GM19467 (cell line): ENCODE measurements around the gene REM1.
"Not testable (repeated sequence)": the region's sequence is repeated elsewhere in the genome, so short reads cannot be mapped to it uniquely, and the experiment has no call there.

Experiments
- ATAC-seq: cut with Tn5 transposase; IDR thresholded peaks from one replicate; pipeline ENCODE4 v1.9.1; 2021; ENCODE audit warnings: mild to moderate bottlenecking, moderate library complexity; ENCODE audit not compliant: unreplicated experiment

Gene REM1, protein sequence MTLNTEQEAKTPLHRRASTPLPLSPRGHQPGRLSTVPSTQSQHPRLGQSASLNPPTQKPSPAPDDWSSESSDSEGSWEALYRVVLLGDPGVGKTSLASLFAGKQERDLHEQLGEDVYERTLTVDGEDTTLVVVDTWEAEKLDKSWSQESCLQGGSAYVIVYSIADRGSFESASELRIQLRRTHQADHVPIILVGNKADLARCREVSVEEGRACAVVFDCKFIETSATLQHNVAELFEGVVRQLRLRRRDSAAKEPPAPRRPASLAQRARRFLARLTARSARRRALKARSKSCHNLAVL

DNA sequence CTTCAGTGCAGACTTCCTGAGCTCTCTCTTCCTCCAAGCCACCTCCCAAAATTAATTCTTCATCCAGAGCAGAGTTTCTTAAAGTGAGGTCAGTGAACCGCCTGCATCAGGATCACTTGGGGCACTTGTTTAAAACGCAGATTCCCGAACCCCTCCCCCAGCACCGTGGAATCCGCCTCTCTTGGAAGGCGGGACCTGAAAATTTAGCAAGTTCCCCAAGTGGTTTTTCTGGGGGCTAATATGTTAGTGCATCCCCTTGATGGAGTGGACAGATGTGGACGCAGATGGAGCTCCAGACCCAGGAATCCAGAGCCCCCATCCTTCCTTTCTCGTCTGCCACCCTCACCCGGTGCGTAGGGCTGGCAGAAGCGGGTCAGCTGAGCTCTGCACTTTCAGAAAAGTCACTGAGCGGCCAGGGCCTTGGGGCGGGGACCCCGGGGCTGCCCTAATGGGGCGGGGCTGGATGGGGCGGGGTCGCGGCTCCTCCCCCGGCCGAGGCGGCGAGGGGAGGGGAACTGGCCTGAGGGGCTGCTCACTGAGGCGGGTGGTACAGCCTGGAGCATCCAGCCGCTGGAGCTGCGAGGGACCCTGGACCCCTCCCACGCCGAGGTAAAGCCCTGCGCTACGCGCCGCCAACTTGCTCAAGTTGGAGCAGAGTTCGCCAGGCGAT, at the start of gene REM1, which contains the start of gene DEFB124:
TSS of gene REM1 (plus strand) at position 531 of the 670 bp plus-strand sequence. CDS start 1,158 bp downstream, outside the sequence.
TSS of gene DEFB124 (minus strand) at position 370 of the 670 bp plus-strand sequence. CDS start 2,114 bp downstream, outside the sequence.
- ATAC-seq = no peak

DNA sequence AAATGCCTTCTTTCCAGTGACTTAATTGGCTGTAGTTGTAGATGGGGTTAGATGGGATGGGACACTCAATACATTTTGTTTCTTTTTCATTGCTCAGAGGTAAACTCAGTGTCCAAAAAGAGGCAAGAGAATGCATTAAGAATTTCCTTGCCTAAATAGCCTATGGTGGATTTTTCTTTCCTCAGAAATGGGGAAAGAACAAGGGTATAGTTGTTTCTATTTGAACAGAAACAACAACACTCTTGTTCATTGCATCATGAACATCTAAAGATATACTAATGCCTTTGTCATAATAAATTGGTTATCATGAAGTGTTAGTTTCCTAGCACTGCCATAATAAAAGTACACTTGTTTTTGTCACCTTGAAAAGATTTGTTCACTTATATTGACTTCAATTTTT, 49.3 kb upstream of the REM1 start:
- no peak for ATAC-seq

DNA sequence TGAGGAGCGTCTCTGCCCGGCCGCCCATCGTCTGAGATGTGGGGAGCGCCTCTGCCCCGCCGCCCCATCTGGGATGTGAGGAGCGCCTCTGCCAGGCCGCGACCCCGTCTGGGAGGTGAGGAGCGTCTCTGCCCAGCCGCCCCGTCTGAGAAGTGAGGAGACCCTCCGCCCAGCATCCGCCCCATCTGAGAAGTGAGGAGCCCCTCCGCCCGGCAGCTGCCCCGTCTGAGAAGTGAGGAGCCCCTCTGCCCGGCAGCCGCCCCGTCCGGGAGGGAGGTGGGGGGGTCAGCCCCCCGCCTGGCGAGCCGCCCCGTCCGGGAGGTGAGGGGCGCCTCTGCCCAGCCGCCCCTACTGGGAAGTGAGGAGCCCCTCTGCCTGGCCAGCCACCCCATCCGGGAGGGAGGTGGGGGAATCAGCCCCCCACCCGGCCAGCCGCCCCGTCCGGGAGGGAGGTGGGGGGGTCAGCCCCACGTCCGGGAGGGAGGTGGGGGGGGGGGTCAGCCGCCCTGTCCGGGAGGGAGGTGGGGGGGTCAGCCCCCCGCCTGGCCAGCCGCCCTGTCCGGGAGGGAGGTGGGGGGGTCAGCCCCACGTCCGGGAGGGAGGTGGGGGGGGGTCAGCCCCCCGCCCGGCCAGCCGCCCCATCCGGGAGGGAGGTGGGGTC, 48.1 kb upstream of the REM1 start:
- not testable (repeated sequence) for ATAC-seq

DNA sequence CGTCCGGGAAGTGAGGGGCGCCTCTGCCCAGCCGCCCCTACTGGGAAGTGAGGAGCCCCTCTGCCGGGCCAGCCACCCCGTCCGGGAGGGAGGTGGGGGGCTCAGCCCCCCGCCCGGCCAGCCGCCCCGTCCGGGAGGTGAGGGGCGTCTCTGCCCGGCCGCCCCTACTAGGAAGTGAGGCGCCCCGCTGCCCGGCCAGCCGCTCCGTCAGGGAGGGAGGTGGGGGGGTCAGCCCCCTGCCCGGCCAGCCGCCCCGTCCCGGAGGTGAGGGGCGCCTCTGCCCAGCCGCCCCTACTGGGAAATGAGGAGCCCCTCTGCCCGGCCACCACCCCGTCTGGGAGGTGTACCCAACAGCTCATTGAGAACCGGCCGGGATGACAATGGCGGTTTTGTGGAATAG, 47.5 kb upstream of the REM1 start:
- not testable (repeated sequence) for ATAC-seq

DNA sequence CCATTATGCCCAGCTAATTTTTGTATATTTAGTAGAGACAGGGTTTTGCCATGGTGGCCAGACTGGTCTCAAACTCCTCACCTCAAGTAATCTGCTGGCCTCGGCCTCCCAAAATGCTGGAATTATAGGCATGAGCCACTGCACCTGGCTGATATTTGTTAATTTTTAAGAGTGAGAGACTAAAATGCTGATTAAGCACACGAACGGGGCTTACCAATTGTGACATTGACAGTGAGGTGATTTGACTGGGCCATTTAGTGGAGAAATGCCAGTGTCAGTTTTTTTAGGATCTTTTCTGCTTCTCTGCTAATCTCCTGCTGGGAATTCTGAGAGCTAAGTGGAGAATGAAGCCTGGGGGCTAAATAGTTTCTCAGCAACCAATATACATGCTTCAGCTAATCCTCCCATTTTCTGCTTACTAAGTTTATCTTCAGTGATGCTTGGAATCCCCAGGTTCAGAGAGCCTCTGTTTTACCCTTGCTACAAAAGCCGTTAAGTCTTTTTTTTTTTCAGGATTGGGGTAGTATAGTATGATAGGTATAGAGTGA, 44.4 kb upstream of the REM1 start:
- ATAC-seq = no peak

DNA sequence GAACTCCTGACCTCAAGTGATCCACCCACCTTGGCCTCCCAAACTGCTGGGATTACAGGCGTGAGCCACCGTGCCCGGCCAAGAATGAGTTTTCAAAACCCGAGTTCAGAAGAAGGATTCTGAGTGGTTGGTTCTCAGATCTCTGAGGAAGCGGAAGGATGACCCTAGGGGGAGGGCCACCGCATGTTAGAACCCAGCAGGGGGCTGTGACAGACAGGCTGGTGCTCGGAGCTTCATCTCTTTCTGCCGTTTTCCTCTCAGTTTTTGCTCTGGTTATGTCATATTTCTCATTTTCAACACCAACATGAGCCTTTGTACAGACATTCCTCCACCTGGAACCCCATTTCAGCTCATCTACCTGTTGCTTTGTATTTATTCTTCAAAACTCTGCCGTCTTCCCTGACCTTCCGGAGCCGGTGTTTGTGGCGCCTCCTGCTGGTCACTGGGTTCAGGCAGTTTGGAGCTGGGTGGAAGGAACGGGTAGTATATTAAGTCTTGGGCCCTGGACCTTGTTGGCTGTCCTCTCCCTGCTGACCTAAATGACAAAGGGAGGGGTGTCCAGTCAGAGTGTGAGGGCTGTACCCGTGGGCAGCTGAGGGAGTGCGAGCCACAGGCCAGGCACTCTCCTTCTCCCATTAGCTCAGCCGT, 35.0 kb upstream of the REM1 start, which contains the start of gene DEFB123:
TSS of gene DEFB123 (plus strand) at position 621 of the 648 bp plus-strand sequence. CDS start 67 bp downstream, outside the sequence.
- no peak for ATAC-seq

DNA sequence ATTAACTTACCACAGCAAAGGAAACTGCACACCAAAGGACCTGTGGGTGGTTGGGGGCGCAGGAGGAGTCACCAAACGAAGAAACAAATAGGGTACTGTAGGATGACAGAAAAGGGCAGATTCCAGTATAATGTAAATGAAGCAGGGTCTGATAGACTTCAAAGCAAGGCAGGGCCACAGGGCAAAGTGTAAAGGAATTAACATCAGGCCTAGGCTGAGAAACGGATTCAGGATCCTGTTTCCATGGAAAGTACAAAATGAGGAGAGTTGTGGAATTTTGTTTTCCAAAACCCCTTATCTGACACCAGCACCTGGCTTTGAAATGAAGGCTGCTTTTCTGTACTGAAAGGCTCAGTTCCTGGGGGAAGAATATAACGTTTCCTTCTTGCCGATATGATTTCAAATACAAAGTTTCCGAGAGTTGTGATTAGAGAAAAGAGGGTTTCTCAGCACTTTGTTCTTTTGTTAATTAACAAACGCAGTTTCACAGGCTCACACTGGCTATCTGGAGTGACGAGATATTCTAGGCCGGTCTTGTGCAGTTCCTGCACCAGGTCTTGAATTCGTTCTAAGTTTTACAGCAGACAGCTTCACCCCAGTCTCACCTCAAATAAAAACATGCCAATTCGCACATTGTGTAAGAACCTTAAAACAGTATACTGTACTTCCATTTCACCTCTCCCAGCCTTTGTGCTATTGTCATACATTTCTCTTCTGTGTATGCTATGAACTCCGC, 28.8 kb upstream of the REM1 start:
- ATAC-seq = no peak

DNA sequence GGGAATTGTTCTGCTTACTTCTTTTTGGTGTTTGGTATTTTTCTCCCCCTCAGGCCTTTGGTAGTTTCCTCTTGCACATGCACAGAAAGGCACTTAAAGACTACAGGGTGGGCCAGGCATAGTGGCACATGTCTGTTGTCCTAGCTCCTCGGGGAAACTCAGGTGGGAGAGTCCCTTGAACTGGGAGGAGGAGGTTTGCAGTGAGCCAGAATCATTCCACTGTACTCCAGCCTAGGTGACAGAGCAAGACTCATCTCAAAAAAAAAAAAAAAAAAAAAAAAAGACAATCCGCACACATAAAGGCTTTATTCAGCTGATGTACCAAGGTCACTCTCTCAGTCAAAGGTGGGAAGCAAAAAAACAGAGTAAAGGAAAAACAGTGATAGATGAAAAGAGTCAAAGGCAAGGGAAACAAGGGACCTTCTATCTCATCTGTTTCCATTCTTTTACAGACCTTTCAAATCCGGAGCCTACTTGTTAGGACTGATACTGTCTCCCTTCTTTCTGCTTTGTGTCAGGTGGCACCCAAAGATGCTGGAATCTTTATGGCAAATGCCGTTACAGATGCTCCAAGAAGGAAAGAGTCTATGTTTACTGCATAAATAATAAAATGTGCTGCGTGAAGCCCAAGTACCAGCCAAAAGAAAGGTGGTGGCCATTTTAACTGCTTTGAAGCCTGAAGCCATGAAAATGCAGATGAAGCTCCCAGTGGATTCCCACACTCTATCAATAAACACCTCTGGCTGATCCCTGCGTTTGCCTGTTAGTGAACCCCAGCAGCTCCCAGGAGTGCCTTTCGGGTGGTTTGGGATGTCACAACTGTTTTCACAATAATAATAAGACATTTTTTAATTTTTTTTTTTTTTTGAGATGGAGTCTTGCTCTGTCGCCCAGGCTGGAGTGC, 25.3 kb upstream of the REM1 start:
- ATAC-seq = no peak

DNA sequence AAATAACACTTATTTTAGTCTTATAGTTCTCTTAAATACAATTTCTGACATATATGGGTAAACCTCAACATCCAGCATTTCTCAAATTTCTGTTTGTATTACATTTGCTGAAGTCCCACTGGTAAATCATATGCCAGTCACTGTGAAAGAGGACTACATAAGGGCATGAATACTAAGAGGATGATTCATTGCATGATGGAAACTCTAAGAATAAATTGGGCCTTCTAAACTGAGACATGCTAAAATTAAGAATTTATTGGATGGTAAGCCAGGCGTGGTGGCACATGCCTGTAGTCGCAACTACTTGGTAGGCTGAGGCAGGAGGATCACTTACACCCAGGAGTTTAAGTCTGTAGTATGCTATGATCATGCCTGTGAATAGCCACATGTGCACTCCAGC, 22.5 kb upstream of the REM1 start:
- ATAC-seq = no peak

DNA sequence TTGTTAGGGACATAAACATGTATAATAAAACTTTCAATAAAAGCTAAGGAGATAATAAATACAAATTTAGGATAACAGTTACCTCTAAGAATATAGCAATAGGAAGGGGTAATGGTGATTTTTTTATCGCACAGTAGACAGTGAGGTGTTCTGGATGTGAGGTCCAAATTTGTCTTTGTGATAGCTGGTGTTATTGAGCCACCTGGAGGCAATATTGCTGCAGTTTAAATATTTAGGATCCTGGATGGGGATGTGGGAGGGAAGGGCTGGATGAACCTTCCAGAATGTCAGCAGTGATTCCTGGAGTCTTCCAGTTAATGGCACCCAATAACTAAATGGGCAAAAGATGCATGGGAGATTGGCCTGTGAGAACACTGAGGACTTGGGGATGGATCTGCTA, 20.7 kb upstream of the REM1 start:
- no peak for ATAC-seq

DNA sequence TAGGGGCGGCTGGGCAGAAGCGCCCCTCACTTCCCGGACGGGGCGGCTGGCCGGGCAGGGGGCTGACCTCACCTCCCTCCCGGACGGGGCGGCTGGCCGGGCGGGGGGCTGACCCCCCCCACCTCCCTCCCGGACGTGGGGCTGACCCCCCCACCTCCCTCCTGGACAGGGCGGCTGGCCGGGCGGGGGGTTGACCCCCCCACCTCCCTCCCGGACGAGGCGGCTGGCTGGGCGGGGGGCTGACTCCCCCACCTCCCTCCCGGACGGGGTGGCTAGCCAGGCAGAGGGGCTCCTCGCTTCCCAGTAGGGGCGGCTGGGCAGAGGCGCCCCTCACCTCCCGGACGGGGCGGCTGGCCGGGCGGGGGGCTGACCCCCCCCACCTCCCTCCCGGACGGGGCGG, 4.1 kb upstream of the REM1 start:
- ATAC-seq = not testable (repeated sequence)

DNA sequence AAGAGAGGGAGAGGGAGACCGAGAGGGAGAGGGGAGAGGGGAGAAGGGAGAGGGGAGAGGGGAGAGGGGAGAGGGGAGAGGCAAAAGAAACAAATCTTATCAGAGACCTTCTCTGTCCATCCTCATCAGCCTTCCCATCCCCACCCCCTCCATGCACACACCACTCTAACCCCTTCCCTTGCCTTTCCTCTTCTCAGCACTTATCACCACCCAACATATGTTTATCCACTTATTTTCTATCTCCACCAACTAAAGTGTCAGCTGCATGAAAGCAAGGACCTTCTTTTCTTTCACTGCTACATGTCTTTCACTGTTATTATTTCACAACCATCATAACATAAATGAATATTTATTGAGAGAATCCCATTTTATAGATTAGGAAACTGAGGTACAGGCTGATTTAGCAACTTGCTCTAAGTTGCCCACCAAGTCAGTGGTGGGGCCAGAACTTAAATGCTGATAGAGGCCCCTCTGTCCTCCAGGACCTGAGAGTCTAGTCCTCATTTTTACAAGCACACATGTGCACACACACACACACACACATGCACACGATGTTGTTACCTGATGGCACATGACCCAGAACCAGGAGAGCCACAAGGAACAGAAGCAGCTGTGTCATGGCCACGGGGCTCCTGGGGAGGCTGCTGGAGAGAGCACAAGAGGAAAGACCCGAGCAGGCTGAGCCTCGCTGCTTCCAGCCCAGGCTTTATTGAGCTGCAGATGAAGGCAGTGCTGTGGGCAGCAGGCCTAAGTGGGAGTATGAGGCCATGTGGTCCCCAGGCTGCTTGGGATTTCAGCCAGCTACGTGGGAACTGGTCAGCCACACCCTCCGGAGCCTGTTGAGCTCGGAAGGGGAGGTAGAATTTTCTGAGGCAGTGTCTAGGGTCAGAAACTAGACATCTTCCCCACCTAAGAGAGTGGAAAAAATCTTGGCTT, 2.4 kb upstream of the REM1 start:
- ATAC-seq = no peak

DNA sequence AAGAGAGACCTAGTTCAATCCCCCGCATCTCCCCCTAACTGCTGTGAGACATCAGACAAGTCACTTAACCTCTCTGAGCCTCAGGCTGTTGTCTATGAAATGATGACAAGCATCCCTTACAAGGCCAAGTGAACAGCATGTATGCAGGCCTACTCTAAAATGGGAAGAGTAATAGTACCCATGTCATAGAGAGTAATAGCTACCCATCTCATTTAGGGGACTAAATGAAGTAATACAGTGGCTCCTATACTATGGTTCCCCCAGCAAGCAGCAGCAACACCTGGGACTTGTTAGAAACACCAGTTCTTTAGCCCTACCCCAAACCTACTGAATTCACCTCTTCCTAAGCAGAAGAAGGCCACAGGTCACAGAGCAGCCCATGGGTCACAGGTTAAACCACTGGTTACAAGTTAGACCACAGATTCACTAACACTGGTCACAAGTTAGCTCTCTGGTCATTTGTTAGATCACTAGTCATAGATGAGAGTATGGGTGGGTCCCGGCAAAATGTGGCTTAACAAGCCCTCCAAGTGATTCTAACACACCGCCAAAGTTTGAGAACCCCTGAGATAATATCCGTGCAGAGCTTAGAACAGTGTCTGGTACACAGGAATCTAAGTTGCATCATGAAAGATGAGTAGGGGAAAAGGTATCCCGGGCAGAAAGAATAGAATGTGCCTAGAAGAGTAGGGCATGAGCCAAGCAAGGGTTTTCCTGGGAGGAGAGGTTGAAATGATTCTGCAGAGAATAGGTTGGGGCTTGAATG, 1.6 kb upstream of the REM1 start:
- no peak for ATAC-seq

DNA sequence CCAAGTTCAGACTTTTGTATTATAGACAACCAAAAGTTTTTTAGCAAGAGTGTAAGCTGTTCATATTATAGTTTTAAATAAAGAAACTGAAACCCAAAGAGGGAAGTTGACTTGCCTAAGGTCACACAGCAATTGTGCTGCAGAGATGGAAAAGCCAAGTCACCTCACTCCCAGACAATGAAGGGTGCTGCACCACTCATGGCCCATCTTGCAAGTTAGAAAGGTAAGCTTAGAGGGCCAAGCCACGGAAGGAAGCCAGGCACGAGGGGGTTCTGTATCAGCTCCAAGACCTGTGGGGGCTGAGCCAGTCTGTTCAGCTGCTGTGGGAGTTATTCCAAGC, 1.0 kb upstream of the REM1 start:
- no peak for ATAC-seq

DNA sequence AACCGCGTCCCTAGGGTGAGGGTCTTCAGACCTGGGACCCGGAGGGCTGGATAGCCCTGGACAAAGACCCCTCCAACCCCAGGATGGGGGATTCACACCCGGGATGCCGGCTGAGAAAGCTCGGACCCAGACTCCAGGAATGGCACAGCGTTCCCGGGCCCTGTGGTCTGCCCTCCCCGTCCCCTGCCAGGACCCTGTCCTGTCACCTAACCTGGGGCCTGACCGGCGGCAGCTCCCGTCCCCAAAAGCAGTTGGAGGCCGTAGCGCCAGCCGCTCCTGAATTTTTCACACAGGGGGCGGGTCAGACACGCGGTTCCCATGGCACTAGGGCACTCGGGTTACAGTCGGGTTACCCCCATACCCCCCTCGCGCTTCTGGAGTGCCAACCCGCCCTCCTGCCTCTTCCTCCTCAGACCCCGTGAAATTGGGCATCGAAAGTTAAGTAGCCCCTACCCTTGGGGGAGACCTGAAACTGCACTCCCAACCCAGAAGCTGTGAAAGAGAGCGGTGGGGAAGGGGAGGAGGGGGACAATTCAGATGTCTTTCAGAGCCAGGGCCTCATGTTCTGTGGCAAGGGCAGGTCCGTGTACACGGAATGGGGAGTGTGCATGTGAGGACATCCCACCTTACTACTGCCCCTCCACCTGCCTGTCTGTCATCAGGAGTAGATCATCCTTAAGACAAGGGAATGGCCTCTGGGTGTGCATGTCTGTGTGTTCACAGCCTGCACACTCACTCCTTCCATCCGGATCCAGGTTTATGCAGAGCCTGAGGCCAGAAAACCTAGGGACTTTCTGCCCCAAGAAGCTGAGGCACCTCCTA, 595 bp downstream of the REM1 start:
- ATAC-seq = no peak

DNA sequence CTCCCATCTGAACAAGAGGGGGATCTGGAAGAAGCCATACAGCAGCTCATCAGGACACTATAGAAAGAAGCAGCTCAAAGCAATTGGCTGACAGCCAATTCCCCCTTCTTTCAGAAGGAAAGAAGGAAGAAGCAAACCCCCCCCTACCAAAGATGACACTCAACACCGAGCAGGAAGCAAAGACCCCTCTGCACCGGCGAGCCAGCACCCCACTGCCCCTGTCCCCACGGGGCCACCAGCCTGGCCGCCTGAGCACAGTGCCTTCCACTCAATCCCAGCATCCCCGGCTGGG, 1.2 kb downstream of the REM1 start:
- no peak for ATAC-seq

DNA sequence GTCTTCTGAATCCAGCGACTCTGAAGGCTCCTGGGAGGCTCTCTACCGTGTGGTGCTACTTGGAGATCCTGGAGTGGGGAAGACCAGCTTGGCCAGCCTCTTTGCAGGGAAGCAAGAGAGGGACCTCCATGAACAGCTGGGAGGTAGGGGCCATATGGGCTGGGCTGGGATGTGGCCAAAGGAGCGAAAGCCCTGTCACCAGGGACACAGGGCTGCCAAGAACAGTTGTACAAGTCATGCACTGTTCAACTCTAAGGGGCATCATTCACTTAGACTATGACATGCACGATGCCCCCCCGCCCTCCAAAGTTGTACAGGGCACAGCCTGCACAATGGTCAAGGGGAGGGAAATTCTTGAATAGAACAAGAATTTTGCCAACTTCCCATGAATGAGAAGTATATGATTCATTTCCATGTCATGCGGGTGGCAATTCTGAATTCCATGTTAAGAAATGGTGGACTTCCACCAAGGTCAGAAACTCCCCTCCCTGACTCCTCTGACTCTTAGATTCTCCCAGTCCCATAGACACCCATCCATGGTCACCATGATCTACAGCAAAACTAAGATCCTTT, 1.6 kb downstream of the REM1 start:
- ATAC-seq = no peak
